Epithelial cell of proximal tubule (primary cell): ENCODE results near the gene PLA2R1. TPM values are rescaled to one million over a fixed set of nuclear protein-coding genes. Genes with fewer than 3 reads are reported as not detected.

Experiments used
- DNase-seq: peaks from one replicate; pipeline ENCODE4 v3.0.0-alpha.2; 2011; ENCODE audit warnings: low read depth
- H3K4me3 ChIP-seq: 2 replicates; pipeline ENCODE4 v1.5.1; 2011; ENCODE audit warnings: low read depth, mild to moderate bottlenecking, low read length
- CTCF ChIP-seq: conservative IDR thresholded peaks from 2 replicates; pipeline ENCODE4 v1.5.1; 2012; ENCODE audit warnings: low read depth, mild to moderate bottlenecking, low read length
- total RNA-seq: library from RNA; depleted of rRNA; stranded (reverse); fragments of >200 nt; gene quantifications from 2 replicates; pipeline ENCODE4 v1.2.3, GENCODE V29; 2015

Gene PLA2R1
- total RNA-seq, 1 donor from 2014 or later: 3.6 TPM

GRCh38 chr2:160005476-160005875 lies 56.9 kb downstream of the PLA2R1 start:
- DNase-seq: no peak
- H3K4me3 ChIP-seq: no peak overlapping the region
- TF ChIP-seq CTCF: no peak

GRCh38 chr2:159998961-159999360 lies 63.5 kb downstream of the PLA2R1 start:
- TF ChIP-seq CTCF: peak; percentile 42
- H3K4me3 ChIP-seq: no peak overlapping the region
- no peak for DNase-seq

DNA sequence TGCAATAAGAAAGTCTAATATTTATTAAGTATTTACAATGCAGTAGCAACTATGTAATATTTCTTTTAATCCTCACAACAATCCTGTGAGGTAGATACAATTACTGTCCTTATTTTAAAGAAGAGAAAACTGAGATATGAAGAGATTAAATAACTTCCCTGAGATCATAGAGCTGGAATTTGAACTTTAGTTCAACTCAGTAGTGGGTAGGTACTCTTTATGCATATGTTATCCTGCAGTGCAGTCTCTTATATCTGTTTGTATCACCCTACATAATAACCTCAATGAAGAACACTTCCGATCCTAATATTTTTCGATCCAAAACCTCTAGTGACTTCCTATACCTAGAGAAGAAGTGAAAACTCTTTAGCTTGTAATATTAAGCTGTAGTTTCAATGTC lies 64.2 kb downstream of the PLA2R1 start:
- DNase-seq: no peak
- TF ChIP-seq CTCF: no peak
- no peak overlapping the region for H3K4me3 ChIP-seq

- DNase-seq: no peak
- H3K4me3 ChIP-seq: no peak overlapping the region
- peak; percentile 17 for TF ChIP-seq CTCF
Measured at GRCh38 chr2:159996792-159997546, 65.4 kb downstream of the PLA2R1 start.

- DNase-seq: no peak
- no peak for TF ChIP-seq CTCF
- H3K4me3 ChIP-seq: no peak overlapping the region
Measured at GRCh38 chr2:159995038-159995437, 67.4 kb downstream of the PLA2R1 start.

DNA sequence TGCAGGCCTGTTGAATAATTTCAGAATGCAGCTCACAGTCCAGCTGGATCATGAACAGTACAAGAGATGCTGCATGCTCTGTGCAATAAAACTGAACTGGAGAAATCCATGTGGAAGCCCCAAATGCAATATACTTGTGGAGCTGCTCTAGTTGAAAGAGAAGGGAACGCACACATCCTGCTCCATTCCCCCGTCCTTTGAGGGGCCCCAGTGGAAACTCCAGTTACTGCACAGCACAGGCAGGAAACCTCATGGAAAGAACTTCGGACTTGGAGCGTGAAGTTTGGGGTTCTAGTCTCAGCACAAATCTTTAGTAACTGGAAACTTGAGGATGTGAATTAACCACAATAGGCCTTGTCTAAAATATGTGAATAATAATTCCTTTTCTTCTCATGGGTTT lies 73.2 kb downstream of the PLA2R1 start:
- TF ChIP-seq CTCF: no peak
- no peak for DNase-seq
- H3K4me3 ChIP-seq: no peak overlapping the region

GRCh38 chr2:159988412-159988970 lies 73.9 kb downstream of the PLA2R1 start:
- no peak for DNase-seq
- H3K4me3 ChIP-seq: no peak overlapping the region
- TF ChIP-seq CTCF: no peak
